Measurements from ENCODE around the gene PLEKHG7.
"Not testable (repeated sequence)": the region's sequence is repeated elsewhere in the genome, so short reads cannot be mapped to it uniquely, and the experiment has no call there.

PLEKHG7 gene

GRCh38 chr12:92702754-92703679 is at the start of gene PLEKHG7:
PLEKHG7 (plus strand) TSS chr12:92702989; CDS start chr12:92706632, 3,643 bp downstream.
- FAIRE-seq: no peak
- DNase-seq (ENCODE audit: low spot score): peak; percentile 17

GRCh38 chr12:92654256-92654655 is 48.5 kb upstream of the PLEKHG7 start:
- DNase-seq (ENCODE audit: low spot score); FAIRE-seq: not testable (repeated sequence)

- DNase-seq (ENCODE audit: low spot score) (no peak), FAIRE-seq (no peak)
Observed at GRCh38 chr12:92654929-92655328, 47.9 kb upstream of the PLEKHG7 start.

- no peak for FAIRE-seq
- DNase-seq (ENCODE audit: low spot score): no peak
Observed at GRCh38 chr12:92656911-92657310, 45.9 kb upstream of the PLEKHG7 start.

- DNase-seq (ENCODE audit: low spot score): no peak
- FAIRE-seq: no peak
Observed at GRCh38 chr12:92657770-92658169, 45.0 kb upstream of the PLEKHG7 start.

- DNase-seq (ENCODE audit: low spot score) (no peak), FAIRE-seq (no peak)
Observed at GRCh38 chr12:92658611-92659010, 44.2 kb upstream of the PLEKHG7 start.

GRCh38 chr12:92661269-92661668 is 41.5 kb upstream of the PLEKHG7 start:
- DNase-seq (ENCODE audit: low spot score) (no peak), FAIRE-seq (no peak)

GRCh38 chr12:92665496-92665895 is 37.3 kb upstream of the PLEKHG7 start:
- FAIRE-seq (no peak), DNase-seq (ENCODE audit: low spot score) (no peak)

GRCh38 chr12:92668739-92669138 is 34.0 kb upstream of the PLEKHG7 start:
- FAIRE-seq: no peak
- no peak for DNase-seq (ENCODE audit: low spot score)

GRCh38 chr12:92671524-92671923 is 31.3 kb upstream of the PLEKHG7 start:
- not testable (repeated sequence) for FAIRE-seq; DNase-seq (ENCODE audit: low spot score)

- FAIRE-seq (no peak), DNase-seq (ENCODE audit: low spot score) (no peak)
Observed at GRCh38 chr12:92673756-92674155, 29.0 kb upstream of the PLEKHG7 start.

GRCh38 chr12:92674500-92674899 is 28.3 kb upstream of the PLEKHG7 start:
- FAIRE-seq (no peak), DNase-seq (ENCODE audit: low spot score) (no peak)

- DNase-seq (ENCODE audit: low spot score) (no peak), FAIRE-seq (no peak)
Observed at GRCh38 chr12:92675092-92675865, 27.5 kb upstream of the PLEKHG7 start.

- FAIRE-seq: no peak
Observed at GRCh38 chr12:92676710-92677109, 26.1 kb upstream of the PLEKHG7 start.

GRCh38 chr12:92690601-92691000 is 12.2 kb upstream of the PLEKHG7 start:
- FAIRE-seq: no peak

More at GRCh38 chr12:92676710-92677109, 26.1 kb upstream of the PLEKHG7 start:
- DNase-seq (ENCODE audit: low spot score): no peak

GRCh38 chr12:92695056-92695455 is 7.7 kb upstream of the PLEKHG7 start:
- DNase-seq (ENCODE audit: low spot score): no peak
- FAIRE-seq: no peak

More at GRCh38 chr12:92690601-92691000, 12.2 kb upstream of the PLEKHG7 start:
- DNase-seq (ENCODE audit: low spot score): no peak

- DNase-seq (ENCODE audit: low spot score): no peak
- no peak for FAIRE-seq
Observed at GRCh38 chr12:92695577-92695976, 7.2 kb upstream of the PLEKHG7 start.

GRCh38 chr12:92696216-92696615 is 6.6 kb upstream of the PLEKHG7 start:
- FAIRE-seq: no peak
- DNase-seq (ENCODE audit: low spot score): no peak

- FAIRE-seq (no peak), DNase-seq (ENCODE audit: low spot score) (no peak)
Observed at GRCh38 chr12:92698474-92698873, 4.3 kb upstream of the PLEKHG7 start.

- FAIRE-seq (no peak), DNase-seq (ENCODE audit: low spot score) (no peak)
Observed at GRCh38 chr12:92701441-92701840, 1.3 kb upstream of the PLEKHG7 start.

- no peak for FAIRE-seq
- DNase-seq (ENCODE audit: low spot score): no peak
Observed at GRCh38 chr12:92703786-92704185, 997 bp downstream of the PLEKHG7 start.

GRCh38 chr12:92706594-92706993 is 3.8 kb downstream of the PLEKHG7 start:
- FAIRE-seq (no peak), DNase-seq (ENCODE audit: low spot score) (no peak)

Data from RCC 7860 (cell line).